ENCODE measurements around the gene TASP1.
A peak's percentile ranks its signal among the peaks of the same experiment; 100 is the strongest.

The TASP1 gene

GRCh38 chr20:13418263-13419229, 220.2 kb downstream of the TASP1 start:
- TF ChIP-seq CTCF (IDR thresholded peaks at IDR 0.05; ENCODE audit: unreplicated experiment in 3 of 3) = no peak
- H3K36me3 Mint-ChIP-seq (ENCODE audit: low read depth) = peaks cover 3% of the 10 kb centered on the region
- peaks cover 31% of the 10 kb centered on the region for H3K4me1 Mint-ChIP-seq
- no peak overlapping the region for H3K4me3 Mint-ChIP-seq
- H3K9me3 Mint-ChIP-seq = no peaks in the 10 kb centered on the region
- no peaks in the 10 kb centered on the region for H3K27me3 Mint-ChIP-seq (ENCODE audit: low read depth)
- H3K27ac Mint-ChIP-seq = no peak overlapping the region

DNA sequence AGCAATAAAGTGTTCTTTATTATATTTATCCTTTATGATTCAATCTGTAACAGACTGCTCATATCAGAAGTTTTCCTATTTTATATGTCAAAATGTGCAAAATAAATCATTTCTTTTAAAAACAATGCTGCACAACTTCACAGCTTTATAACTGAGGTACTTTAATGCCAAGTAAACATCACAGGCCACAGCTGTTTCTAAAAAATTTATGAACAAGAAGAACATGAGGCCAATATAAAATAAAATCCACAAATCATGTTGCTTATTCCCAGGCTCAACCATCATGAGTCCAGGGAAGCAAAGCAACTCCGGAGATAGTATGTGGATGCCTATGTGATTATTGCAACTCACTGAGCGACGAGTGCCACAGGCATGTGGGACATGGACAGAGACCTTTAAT, 222.2 kb downstream of the TASP1 start:
- Mint-ChIP-seq H3K27ac (peak overlapping the region in 1 of 3 experiments; percentile 73), H3K4me1 (peaks cover 30% of the 10 kb centered on the region), H3K36me3 (ENCODE audit: low read depth) (peaks cover 3% of the 10 kb centered on the region), H3K9me3 (no peaks in the 10 kb centered on the region), H3K4me3 (no peak overlapping the region), H3K27me3 (ENCODE audit: low read depth) (no peaks in the 10 kb centered on the region)
- TF ChIP-seq CTCF (IDR thresholded peaks at IDR 0.05; ENCODE audit: unreplicated experiment in 3 of 3) = no peak

DNA sequence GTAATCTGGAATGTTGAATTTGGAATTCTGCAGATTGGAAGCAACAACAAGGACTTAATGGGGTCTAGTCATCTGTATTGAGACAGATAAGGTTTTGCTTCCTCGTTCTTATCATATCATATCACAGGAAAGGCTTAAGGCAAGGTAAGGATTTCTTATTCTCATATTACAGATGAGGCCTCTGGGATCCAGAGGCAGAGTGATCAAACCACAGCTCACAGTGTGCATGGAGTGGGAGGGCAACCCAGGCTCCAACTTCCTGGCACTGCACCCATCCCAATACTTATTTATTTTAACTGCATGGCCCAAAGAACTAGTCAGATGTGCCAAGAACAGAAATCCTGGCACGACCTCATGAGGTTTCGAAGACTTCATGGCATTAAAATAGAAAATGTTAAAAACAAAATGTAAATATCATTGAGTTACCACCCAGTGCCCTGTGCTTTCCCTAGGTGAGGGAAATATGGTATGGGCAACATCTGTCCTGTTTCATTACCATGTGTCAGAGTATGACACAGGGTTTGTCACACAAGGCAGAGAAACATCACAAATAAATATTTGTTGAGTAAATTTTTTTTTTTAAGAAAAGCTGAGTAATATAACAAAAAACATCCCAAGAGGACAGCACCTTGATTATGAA, 225.8 kb downstream of the TASP1 start:
- peaks cover 22% of the 10 kb centered on the region for H3K4me1 Mint-ChIP-seq
- H3K27ac Mint-ChIP-seq = no peak overlapping the region
- no peak overlapping the region for H3K4me3 Mint-ChIP-seq
- no peak for TF ChIP-seq CTCF (IDR thresholded peaks at IDR 0.05; ENCODE audit: unreplicated experiment in 3 of 3)
- no peaks in the 10 kb centered on the region for H3K27me3 Mint-ChIP-seq (ENCODE audit: low read depth)
- H3K36me3 Mint-ChIP-seq (ENCODE audit: low read depth) = peaks cover 3% of the 10 kb centered on the region
- no peaks in the 10 kb centered on the region for H3K9me3 Mint-ChIP-seq

GRCh38 chr20:13404293-13404692, 234.4 kb downstream of the TASP1 start:
- H3K36me3 Mint-ChIP-seq (ENCODE audit: low read depth) = peaks cover 3% of the 10 kb centered on the region
- no peaks in the 10 kb centered on the region for H3K9me3 Mint-ChIP-seq
- TF ChIP-seq CTCF (IDR thresholded peaks at IDR 0.05; ENCODE audit: unreplicated experiment in 3 of 3) = no peak
- H3K27me3 Mint-ChIP-seq (ENCODE audit: low read depth) = no peaks in the 10 kb centered on the region
- H3K27ac Mint-ChIP-seq = no peak overlapping the region
- no peak overlapping the region for H3K4me3 Mint-ChIP-seq
- H3K4me1 Mint-ChIP-seq = no peaks in the 10 kb centered on the region

- no peak for TF ChIP-seq CTCF (IDR thresholded peaks at IDR 0.05; ENCODE audit: unreplicated experiment in 3 of 3)
- Mint-ChIP-seq H3K36me3 (ENCODE audit: low read depth) (peaks cover 3% of the 10 kb centered on the region), H3K27ac (no peak overlapping the region), H3K27me3 (ENCODE audit: low read depth) (no peaks in the 10 kb centered on the region), H3K9me3 (no peaks in the 10 kb centered on the region), H3K4me1 (peaks cover 6% of the 10 kb centered on the region), H3K4me3 (no peak overlapping the region)
Observed at GRCh38 chr20:13403453-13403852, 235.3 kb downstream of the TASP1 start.

Measured in nephron (organoid).